Muscle of back (tissue), 11 donors: ENCODE results near the gene REXO5. TPM values are rescaled to one million over a fixed set of nuclear protein-coding genes. Genes with fewer than 3 reads are reported as not detected.
"Not testable (repeated sequence)": the region's sequence is repeated elsewhere in the genome, so short reads cannot be mapped to it uniquely, and the experiment has no call there.

Source experiments
- DNase-seq, 3 donors: peaks; one replicate each; pipeline versions ENCODE4 v3.0.0 to v3.0.0-alpha.2; 2013
- polyA plus RNA-seq, 10 donors: library from polyadenylated mRNA; unstranded; fragments of 120-200 nt; gene quantifications; one replicate each; pipeline ENCODE4 v1.2.1, GENCODE V29; 2013; ENCODE audit not compliant: insufficient read length in 10 of 10

REXO5 gene
- polyA plus RNA-seq, 10 donors = 3.5 to 6.0 (median 5.1) TPM

GRCh38 chr16:20846551-20846950 lies 40.2 kb downstream of the REXO5 start:
- DNase-seq = no peak

GRCh38 chr16:20847550-20847949 lies 41.2 kb downstream of the REXO5 start:
- no peak for DNase-seq

- DNase-seq = peak; percentile 51 to 87 (median 77)
Observed at GRCh38 chr16:20849589-20850390, 43.5 kb downstream of the REXO5 start.

GRCh38 chr16:20850981-20851380 lies 44.7 kb downstream of the REXO5 start:
- DNase-seq = peak in 1 of 3 donors; percentile 32

DNA sequence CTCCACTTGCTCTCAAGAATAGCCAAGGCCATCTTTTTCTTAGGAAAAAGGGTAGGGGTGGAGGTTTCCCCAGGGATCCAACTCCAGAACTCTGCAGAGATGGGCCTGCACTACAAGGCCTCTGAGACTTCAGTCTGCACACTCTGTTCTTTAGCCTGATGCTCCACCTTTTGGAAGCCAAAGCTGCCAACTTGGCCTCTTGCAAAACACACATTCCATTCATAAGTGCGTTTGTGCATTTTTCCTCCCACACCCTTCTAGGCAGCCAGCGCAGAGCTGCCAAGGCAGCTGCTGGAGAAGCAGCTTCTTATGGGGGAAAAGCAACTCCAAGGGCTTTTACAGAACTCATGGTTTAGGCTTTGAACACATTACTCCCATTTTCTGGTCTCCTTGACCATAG lies 45.3 kb downstream of the REXO5 start:
- peak; percentile 71 to 91 (median 84) for DNase-seq

GRCh38 chr16:20853143-20853542 lies 46.8 kb downstream of the REXO5 start:
- DNase-seq = no peak

DNA sequence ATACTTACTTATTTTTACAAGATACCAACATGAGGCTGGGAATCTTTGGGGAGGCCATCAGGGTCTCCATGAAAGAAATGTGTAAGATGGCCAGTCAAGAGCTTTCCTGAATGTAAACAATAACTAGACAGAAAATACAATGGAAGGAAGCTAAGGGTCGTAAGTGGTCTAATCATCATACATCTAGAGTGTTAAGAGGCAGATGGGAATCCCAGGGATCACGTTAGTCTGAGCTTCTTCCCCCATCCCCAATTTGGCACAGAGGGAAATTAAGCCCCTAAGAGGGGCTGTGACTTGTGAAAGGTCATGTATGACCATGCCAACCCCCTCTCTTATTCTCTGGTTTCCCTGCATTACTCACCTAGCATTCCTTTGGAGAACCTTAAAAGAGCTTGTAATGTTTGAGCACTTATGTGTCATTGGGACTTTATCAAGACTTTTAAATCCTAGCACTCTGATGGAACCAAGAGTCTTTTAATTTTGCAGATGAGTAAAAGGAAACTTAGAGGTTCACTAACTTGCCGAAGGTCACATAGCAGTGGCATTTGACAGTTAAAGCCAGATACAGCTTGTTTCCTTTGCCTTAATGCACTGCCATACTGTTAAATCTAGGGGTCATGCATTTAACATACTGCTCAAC lies 47.8 kb downstream of the REXO5 start:
- DNase-seq = no peak

GRCh38 chr16:20854963-20855362 lies 48.6 kb downstream of the REXO5 start:
- no peak for DNase-seq

DNA sequence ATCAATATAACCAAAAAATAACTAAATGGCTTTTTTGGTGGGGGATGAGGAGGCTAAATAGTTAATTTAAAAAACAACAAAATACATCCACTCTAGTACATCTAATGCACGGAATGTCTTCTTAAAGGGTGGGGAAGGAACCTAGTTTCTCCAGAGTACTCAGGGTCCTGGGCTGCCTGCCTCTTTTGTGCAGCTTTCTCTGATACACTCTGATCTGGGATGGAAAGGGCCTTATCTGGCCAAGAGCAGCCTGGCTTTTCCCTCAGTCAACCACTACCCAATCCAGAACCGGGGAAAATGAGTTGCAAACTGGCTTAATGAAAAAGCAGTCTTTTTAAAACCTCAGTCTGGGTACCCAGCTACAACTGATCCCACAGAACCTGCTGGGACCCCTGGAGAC lies 51.0 kb downstream of the REXO5 start:
- no peak for DNase-seq

- DNase-seq = no peak
Observed at GRCh38 chr16:20859229-20859628, 52.9 kb downstream of the REXO5 start.

GRCh38 chr16:20859699-20860098 lies 53.4 kb downstream of the REXO5 start:
- no peak for DNase-seq

DNA sequence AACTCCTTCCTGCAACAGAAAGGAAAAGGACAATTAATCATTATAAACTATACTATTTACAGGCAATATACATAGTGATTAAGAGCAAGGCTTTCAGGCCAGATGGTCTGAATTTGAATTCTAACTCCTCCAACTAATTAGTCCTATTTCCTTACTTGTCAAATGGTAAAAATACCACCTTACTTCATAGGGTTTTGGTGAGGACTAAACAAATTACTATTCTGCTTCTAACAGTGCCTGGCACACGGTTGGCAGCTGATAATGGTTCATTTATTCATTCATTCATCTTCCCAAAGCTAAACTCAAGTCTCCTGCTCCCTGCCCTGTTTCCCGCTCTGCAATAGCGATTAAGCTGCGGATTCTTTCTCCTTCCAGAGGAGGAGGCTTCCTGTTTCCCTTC lies 54.0 kb downstream of the REXO5 start:
- DNase-seq = no peak

- not testable (repeated sequence) for DNase-seq
Observed at GRCh38 chr16:20860995-20861394, 54.7 kb downstream of the REXO5 start.

DNA sequence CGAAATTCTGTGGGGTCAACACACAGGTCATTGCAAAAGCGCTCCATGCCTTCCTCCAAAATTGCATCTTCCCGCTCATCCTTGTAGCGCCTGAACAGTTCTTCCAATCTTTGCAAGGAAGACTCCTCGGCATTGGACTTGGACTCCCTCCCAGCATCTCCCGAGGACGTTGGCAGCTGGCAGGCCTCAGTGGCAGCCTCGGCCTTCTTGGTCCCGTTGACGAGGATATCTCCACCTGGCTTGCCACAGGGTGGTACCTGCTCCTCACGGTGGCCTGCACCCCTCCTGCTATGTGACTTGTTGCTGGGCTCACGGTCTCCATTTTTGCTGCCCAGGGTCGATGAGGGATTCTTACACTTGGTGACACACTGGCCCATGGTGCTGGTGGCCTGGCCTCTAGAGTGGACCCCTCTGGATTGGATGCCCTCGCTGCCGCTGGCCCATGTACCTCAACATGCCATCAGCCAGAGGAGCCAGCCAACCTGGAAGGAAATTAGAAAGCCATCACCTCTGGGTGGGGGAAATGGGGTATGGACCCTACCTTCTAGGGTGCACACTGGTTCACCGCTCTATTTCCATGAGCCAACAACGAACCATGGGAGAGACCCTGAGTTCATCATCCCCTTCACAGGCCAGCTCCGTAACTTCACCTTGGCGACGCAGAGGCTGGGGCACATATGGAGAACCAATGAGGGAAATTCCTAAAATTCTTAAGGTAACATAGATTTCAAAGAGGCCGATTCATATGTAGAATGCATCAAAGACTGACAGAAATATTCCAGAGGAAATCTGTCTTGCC lies 56.0 kb downstream of the REXO5 start:
- no peak for DNase-seq

DNA sequence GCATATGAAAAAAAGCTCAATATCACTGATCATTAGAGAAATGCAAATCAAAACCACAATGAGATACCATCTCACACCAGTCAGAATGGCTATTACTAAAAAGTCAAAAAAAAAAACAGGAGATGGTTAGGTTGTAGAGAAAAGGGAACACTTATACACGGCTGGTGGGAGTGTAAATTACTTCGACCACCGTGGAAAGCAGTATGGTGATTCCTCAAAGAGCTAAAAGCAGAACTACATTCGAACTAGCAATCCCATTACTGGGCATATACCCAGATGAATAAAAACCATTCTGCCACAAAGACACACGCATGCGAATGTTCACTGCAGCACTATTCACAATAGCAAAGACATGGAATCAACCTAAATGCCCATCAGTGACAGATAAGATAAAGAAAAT lies 58.0 kb downstream of the REXO5 start:
- not testable (repeated sequence) for DNase-seq

DNA sequence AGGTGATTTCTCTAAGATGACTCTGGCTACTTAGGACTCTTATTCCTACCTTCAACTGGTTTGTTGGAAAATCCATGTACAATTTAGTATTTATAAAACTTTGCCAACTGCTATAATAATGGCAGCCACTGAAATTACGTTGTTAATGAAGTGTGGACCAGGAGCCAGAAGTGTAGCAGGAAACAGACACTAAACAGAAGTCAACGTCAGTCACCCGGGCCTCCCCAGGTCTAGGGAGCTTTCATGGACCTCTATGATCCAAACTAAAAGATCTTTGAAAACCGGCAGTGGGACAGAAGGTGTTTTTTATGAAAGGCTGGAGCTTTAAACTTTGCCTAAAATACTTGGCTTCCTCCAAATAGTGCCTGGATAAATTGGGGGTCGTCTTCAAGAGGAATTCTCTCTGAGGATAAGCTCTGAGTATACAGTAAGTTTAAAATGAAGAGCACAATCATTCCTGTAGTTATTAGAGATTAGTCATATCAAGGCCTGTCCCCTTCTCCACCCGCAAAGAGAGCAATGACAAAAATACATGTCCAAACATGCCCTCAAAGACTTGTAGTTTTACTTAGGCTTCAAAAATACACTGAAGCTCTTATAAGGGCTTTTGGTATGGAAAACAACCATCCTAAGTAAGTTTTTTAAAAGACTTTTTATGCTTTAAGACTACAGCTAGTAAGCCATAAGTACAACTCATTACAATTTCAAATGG lies 59.2 kb downstream of the REXO5 start:
- DNase-seq = no peak

GRCh38 chr16:20866145-20866772 lies 59.9 kb downstream of the REXO5 start:
- no peak for DNase-seq

GRCh38 chr16:20866801-20867200 lies 60.5 kb downstream of the REXO5 start:
- no peak for DNase-seq

DNA sequence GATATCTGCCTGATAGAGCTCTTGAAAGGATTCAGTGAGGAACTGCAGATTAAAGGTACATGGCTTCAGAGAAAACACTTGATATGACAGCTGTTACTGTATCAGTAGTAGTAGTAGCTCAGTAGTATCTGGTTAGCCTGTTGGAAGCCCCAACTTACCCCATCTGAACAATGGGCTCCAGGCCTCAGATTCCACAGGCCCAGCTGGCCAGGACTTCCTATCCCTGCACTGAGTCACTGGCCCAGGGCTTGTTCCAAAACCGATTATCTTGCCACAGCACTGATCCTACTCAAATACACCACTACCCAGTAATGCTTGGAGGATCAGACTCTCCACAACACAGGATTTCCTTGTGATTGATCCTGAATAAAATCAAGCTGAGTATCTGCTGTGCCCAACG lies 61.3 kb downstream of the REXO5 start:
- no peak for DNase-seq

- DNase-seq = peak in 2 of 3 donors; percentile 61 to 77
Observed at GRCh38 chr16:20868890-20869289, 62.6 kb downstream of the REXO5 start.

GRCh38 chr16:20870122-20870820 lies 63.9 kb downstream of the REXO5 start:
- DNase-seq = no peak
